ENCODE results near the gene GPR39.

The GPR39 gene

GRCh38 chr2:132475615-132476014, 59.0 kb downstream of the GPR39 start:
- H3K27me3 Mint-ChIP-seq, result no peaks in the 10 kb centered on the region
- H3K36me3 Mint-ChIP-seq, result no peaks in the 10 kb centered on the region
- H3K9me3 Mint-ChIP-seq, result peaks cover 4% of the 10 kb centered on the region
- H3K4me1 Mint-ChIP-seq, result no peaks in the 10 kb centered on the region
- no peak overlapping the region for H3K4me3 Mint-ChIP-seq
- H3K27ac Mint-ChIP-seq, result no peak overlapping the region
- DNase-seq (ENCODE audit: low spot score in 2 of 2) (no peak), ATAC-seq (ENCODE audit: low read depth) (no peak)

- no peak for DNase-seq (ENCODE audit: low spot score in 2 of 2)
- H3K9me3 Mint-ChIP-seq, result peaks cover 2% of the 10 kb centered on the region
- no peaks in the 10 kb centered on the region for H3K36me3 Mint-ChIP-seq
- H3K4me1 Mint-ChIP-seq, result no peaks in the 10 kb centered on the region
- no peak overlapping the region for H3K27ac Mint-ChIP-seq
- no peak for ATAC-seq (ENCODE audit: low read depth)
- no peaks in the 10 kb centered on the region for H3K27me3 Mint-ChIP-seq
- no peak overlapping the region for H3K4me3 Mint-ChIP-seq
Observed at GRCh38 chr2:132477436-132477835, 60.8 kb downstream of the GPR39 start.

- DNase-seq (ENCODE audit: low spot score in 2 of 2), result no peak
- ATAC-seq (ENCODE audit: low read depth), result no peak
- Mint-ChIP-seq H3K9me3 (peaks cover 2% of the 10 kb centered on the region), H3K36me3 (no peaks in the 10 kb centered on the region), H3K27ac (no peak overlapping the region), H3K4me1 (no peaks in the 10 kb centered on the region), H3K27me3 (no peaks in the 10 kb centered on the region), H3K4me3 (no peak overlapping the region)
Observed at GRCh38 chr2:132477962-132478361, 61.4 kb downstream of the GPR39 start.

- no peak overlapping the region for H3K27ac Mint-ChIP-seq
- H3K4me1 Mint-ChIP-seq, result no peaks in the 10 kb centered on the region
- H3K9me3 Mint-ChIP-seq, result peaks cover 2% of the 10 kb centered on the region
- no peaks in the 10 kb centered on the region for H3K27me3 Mint-ChIP-seq
- DNase-seq (ENCODE audit: low spot score in 2 of 2) (no peak), ATAC-seq (ENCODE audit: low read depth) (no peak)
- H3K36me3 Mint-ChIP-seq, result no peaks in the 10 kb centered on the region
- H3K4me3 Mint-ChIP-seq, result no peak overlapping the region
Observed at GRCh38 chr2:132478461-132479105, 62.0 kb downstream of the GPR39 start.

GRCh38 chr2:132479155-132479554, 62.5 kb downstream of the GPR39 start:
- H3K27ac Mint-ChIP-seq, result no peak overlapping the region
- ATAC-seq (ENCODE audit: low read depth) (no peak), DNase-seq (ENCODE audit: low spot score in 2 of 2) (no peak)
- H3K4me1 Mint-ChIP-seq, result no peaks in the 10 kb centered on the region
- no peak overlapping the region for H3K4me3 Mint-ChIP-seq
- no peaks in the 10 kb centered on the region for H3K27me3 Mint-ChIP-seq
- H3K9me3 Mint-ChIP-seq, result peaks cover 2% of the 10 kb centered on the region
- no peaks in the 10 kb centered on the region for H3K36me3 Mint-ChIP-seq

- ATAC-seq (ENCODE audit: low read depth), result no peak
- Mint-ChIP-seq H3K36me3 (no peaks in the 10 kb centered on the region), H3K9me3 (peaks cover 2% of the 10 kb centered on the region), H3K4me3 (no peak overlapping the region), H3K27ac (no peak overlapping the region), H3K4me1 (no peaks in the 10 kb centered on the region), H3K27me3 (no peaks in the 10 kb centered on the region)
- no peak for DNase-seq (ENCODE audit: low spot score in 2 of 2)
Observed at GRCh38 chr2:132482821-132483220, 66.2 kb downstream of the GPR39 start.

GRCh38 chr2:132484144-132484543, 67.5 kb downstream of the GPR39 start:
- Mint-ChIP-seq H3K27me3 (no peaks in the 10 kb centered on the region), H3K4me3 (no peak overlapping the region), H3K36me3 (no peaks in the 10 kb centered on the region), H3K9me3 (peaks cover 2% of the 10 kb centered on the region), H3K4me1 (no peaks in the 10 kb centered on the region), H3K27ac (no peak overlapping the region)
- DNase-seq (ENCODE audit: low spot score in 2 of 2) (no peak), ATAC-seq (ENCODE audit: low read depth) (no peak)

- peaks cover 1% of the 10 kb centered on the region for H3K9me3 Mint-ChIP-seq
- no peaks in the 10 kb centered on the region for H3K36me3 Mint-ChIP-seq
- DNase-seq (ENCODE audit: low spot score in 2 of 2) (no peak), ATAC-seq (ENCODE audit: low read depth) (no peak)
- H3K27ac Mint-ChIP-seq, result no peak overlapping the region
- H3K27me3 Mint-ChIP-seq, result no peaks in the 10 kb centered on the region
- no peak overlapping the region for H3K4me3 Mint-ChIP-seq
- H3K4me1 Mint-ChIP-seq, result no peaks in the 10 kb centered on the region
Observed at GRCh38 chr2:132488491-132488890, 71.9 kb downstream of the GPR39 start.

GRCh38 chr2:132489150-132489549, 72.5 kb downstream of the GPR39 start:
- Mint-ChIP-seq H3K36me3 (no peaks in the 10 kb centered on the region), H3K9me3 (peaks cover 1% of the 10 kb centered on the region), H3K27ac (no peak overlapping the region), H3K27me3 (no peaks in the 10 kb centered on the region), H3K4me3 (no peak overlapping the region), H3K4me1 (no peaks in the 10 kb centered on the region)
- DNase-seq (ENCODE audit: low spot score in 2 of 2), result no peak
- no peak for ATAC-seq (ENCODE audit: low read depth)

- Mint-ChIP-seq H3K4me1 (no peaks in the 10 kb centered on the region), H3K4me3 (no peak overlapping the region), H3K27ac (no peak overlapping the region), H3K27me3 (no peaks in the 10 kb centered on the region), H3K36me3 (no peaks in the 10 kb centered on the region), H3K9me3 (peaks cover 5% of the 10 kb centered on the region)
- no peak for ATAC-seq (ENCODE audit: low read depth)
- DNase-seq (ENCODE audit: low spot score in 2 of 2), result no peak
Observed at GRCh38 chr2:132495881-132496280, 79.3 kb downstream of the GPR39 start.

- no peaks in the 10 kb centered on the region for H3K4me1 Mint-ChIP-seq
- no peak overlapping the region for H3K4me3 Mint-ChIP-seq
- no peak for DNase-seq (ENCODE audit: low spot score in 2 of 2)
Observed at GRCh38 chr2:132496555-132496954, 80.0 kb downstream of the GPR39 start.

GRCh38 chr2:132497591-132497990, 81.0 kb downstream of the GPR39 start:
- H3K36me3 Mint-ChIP-seq, result no peaks in the 10 kb centered on the region
- no peaks in the 10 kb centered on the region for H3K4me1 Mint-ChIP-seq
- peaks cover 7% of the 10 kb centered on the region for H3K9me3 Mint-ChIP-seq
- no peak overlapping the region for H3K4me3 Mint-ChIP-seq
- H3K27ac Mint-ChIP-seq, result no peak overlapping the region
- ATAC-seq (ENCODE audit: low read depth) (no peak), DNase-seq (ENCODE audit: low spot score in 2 of 2) (no peak)
- H3K27me3 Mint-ChIP-seq, result no peaks in the 10 kb centered on the region

More at GRCh38 chr2:132496555-132496954, 80.0 kb downstream of the GPR39 start:
- peaks cover 7% of the 10 kb centered on the region for H3K9me3 Mint-ChIP-seq
- H3K36me3 Mint-ChIP-seq, result no peaks in the 10 kb centered on the region
- no peak for ATAC-seq (ENCODE audit: low read depth)
- no peak overlapping the region for H3K27ac Mint-ChIP-seq
- H3K27me3 Mint-ChIP-seq, result no peaks in the 10 kb centered on the region

- Mint-ChIP-seq H3K4me3 (no peak overlapping the region), H3K36me3 (no peaks in the 10 kb centered on the region), H3K4me1 (no peaks in the 10 kb centered on the region), H3K9me3 (peaks cover 12% of the 10 kb centered on the region), H3K27me3 (no peaks in the 10 kb centered on the region), H3K27ac (no peak overlapping the region)
- DNase-seq (ENCODE audit: low spot score in 2 of 2) (no peak), ATAC-seq (ENCODE audit: low read depth) (no peak)
Observed at GRCh38 chr2:132503701-132504100, 87.1 kb downstream of the GPR39 start.

- DNase-seq (ENCODE audit: low spot score in 2 of 2), result no peak
- Mint-ChIP-seq H3K27ac (no peak overlapping the region), H3K36me3 (no peaks in the 10 kb centered on the region), H3K27me3 (peaks cover 2% of the 10 kb centered on the region), H3K4me3 (no peak overlapping the region), H3K9me3 (peaks cover 1% of the 10 kb centered on the region), H3K4me1 (no peaks in the 10 kb centered on the region)
- ATAC-seq (ENCODE audit: low read depth), result no peak
Observed at GRCh38 chr2:132515010-132515409, 98.4 kb downstream of the GPR39 start.

GRCh38 chr2:132517386-132517785, 100.8 kb downstream of the GPR39 start:
- H3K36me3 Mint-ChIP-seq, result no peaks in the 10 kb centered on the region

More at GRCh38 chr2:132517386-132517785, 100.8 kb downstream of the GPR39 start:
- ATAC-seq (ENCODE audit: low read depth), result no peak
- DNase-seq (ENCODE audit: low spot score in 2 of 2), result no peak
- Mint-ChIP-seq H3K9me3 (peaks cover 1% of the 10 kb centered on the region), H3K4me3 (no peak overlapping the region), H3K27me3 (peaks cover 2% of the 10 kb centered on the region), H3K27ac (no peak overlapping the region), H3K4me1 (no peaks in the 10 kb centered on the region)

Measured in memory B cell (primary cell).